Stimulated activated CD4-positive, alpha-beta T cell treated with anti-CD3 and anti-CD28 coated beads, Interleukin-1b, Interleukin-23, amount 100 ng/mL, for 48 hours (primary cell): ENCODE data around the gene DIS3L2.
"Not testable (repeated sequence)": the region's sequence is repeated elsewhere in the genome, so short reads cannot be mapped to it uniquely, and the experiment has no call there.

Experiments used
- DNase-seq: peaks from one replicate; pipeline ENCODE4 v3.0.0-alpha.2; 2020

The DIS3L2 gene

DNA sequence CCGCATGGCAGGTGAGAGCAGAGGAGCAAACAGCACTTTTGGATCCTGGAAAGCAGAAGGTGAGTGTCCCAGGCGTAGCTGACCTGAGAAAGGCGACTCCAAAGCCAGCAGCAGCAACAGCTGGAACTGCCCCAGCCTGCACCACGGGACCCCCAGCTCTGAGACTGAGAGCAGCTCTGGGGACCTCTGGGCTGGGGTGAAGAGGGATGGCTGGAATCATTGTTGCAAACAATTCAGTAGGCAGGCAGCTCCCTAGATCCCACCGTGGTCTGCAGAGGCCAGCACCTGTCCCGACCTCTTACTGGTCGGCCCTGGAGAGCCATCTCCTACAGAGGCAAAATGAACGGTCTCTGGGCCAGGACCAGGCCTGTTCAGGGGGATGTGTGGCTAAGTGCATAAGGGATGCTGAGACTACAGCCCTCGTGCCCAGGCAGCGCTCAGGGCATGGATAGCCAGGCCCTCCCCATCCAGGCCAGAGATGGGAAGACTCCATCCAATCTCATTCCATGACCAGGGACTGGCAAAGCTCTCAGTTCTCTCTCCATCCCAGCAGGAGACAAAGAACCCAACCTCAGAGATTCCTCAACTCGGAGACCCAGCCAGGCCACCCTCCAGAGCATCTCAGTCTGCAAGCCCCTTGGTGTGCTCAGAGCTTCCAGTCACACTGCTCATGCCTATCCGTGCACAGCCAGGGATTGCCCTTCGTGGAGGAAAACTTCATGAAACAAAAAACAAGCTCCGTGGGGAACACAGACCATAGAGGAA is 378.8 kb downstream of the DIS3L2 start:
- DNase-seq, result no peak

- no peak for DNase-seq
These were observed 379.7 kb downstream of the DIS3L2 start for GRCh38 chr2:232341061-232341738.

- DNase-seq, result no peak
These were observed 380.2 kb downstream of the DIS3L2 start for GRCh38 chr2:232341739-232342126.

DNA sequence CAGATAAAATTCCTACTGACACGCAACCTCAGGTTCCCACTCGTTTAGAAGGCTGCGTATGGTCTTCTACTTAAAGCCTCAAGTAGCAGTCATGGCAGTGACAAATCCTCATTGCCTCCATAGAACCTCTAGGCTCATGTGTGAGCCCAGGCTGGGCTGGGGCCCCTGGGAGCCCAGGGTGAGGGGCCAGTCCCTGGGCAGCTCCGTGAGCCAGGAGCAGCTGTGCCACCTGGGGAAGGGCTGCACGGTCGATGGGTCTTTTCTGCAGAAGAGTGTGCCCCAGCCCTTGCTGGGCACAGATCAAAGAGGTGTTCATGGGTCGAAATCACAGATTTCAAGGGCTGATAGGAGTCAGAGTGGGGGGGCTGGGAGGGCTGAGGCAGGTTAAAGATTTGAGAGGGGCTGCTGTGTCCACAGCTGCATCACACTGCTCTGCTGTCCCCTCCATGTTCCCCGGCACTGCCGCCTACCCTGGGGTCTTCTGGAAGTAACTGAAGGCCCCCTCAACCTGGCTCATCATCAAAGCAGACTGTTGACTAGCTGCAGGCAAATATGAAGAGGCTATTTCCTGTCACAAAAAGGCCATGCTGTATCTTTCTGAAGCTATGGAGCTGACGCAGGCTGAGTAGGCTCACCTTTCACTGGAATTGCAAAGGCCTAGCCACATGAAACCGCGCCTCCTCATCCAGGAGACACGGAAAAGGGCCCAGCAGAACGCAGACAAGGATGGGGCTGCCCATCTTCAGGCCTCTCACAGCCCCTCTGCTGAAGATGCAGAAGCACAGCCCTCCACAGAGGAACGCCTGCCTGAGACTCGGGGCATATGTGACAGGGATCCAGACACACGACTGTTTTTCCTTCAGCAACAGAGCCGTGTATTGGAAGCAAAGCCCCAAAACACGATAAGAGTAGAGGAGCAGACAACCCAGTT is 381.4 kb downstream of the DIS3L2 start:
- no peak for DNase-seq

DNA sequence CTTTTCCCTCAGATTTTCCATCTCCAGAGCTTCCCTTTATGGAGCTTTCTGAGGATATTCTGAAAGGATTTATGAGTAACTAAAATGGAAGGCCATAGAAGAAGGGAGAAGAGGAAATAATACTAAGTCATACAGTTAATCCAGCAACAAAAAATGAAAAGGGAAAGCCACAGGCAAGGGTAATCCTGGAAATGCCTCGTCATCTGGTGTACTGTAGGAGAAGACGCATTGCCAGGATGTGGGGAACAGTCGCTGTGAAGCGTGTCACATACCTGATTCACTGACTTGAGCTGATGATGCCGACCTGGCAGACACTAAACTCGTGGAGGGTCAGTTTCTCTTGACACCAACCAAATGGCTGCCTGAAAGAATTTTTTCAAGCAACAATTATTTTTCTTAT is 382.3 kb downstream of the DIS3L2 start:
- DNase-seq, result no peak

DNA sequence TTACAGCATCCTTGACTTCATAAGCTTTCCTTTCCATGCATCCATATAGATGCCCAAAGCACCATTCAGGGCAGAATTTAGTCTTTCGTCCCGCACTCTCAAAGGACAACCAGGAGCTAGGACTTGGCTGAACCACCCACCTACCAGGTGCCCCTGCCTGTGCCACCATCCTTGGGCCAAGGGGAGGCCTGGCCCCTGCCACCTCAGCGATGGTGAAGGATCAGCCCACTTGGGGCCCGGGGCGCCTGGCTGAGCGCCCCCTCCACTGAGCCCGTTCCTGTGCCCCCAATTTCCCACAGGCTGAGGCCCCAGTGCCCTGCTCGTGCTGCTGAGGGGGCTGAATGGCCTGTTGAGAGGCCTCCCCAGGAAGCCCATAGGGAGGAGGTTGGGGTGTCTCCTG is 383.7 kb downstream of the DIS3L2 start:
- DNase-seq, result no peak

DNA sequence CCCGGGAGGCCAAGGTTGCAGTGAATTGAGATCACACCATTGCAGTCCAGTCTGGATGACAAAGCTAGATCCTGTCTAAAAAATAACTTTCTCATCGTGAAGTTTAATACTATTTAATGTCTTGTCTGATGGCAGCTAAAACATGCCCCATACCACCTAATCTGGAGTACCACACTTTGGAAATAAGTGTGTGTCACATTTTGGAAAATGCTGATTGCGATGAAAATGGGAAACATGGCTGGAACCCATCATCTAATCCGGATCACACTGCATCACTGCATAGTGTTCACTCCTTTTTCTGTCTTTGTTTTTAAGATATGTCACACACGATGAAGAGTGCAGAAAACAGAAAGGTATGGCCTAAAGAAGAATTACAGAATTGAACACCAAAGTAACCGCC is 385.9 kb downstream of the DIS3L2 start:
- no peak for DNase-seq

GRCh38 chr2:232348936-232349335 is 387.4 kb downstream of the DIS3L2 start:
- DNase-seq, result no peak

DNA sequence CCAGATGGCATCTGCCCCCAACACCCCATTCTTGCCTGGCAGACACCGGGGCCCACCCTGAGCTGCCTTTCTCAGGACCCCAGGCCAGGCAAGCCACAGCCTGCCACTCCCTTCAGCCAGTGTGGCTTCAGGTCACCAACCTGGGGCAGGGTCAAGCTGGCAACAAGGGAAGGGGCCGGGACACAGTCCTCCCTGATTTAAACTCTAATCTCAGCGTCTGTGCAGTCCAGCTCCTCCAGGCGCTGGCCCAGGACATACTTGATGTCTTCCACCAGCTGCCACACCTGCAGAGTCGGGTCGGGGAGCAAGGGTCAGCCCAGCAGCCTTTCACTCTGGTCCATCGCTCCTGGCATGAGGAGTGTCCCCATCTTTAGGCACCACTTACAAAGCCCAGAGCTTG is 388.0 kb downstream of the DIS3L2 start:
- DNase-seq, result no peak

GRCh38 chr2:232349946-232350635 is 388.6 kb downstream of the DIS3L2 start:
- DNase-seq, result no peak

- DNase-seq, result no peak
These were observed 389.5 kb downstream of the DIS3L2 start for GRCh38 chr2:232350804-232351685.

GRCh38 chr2:232351686-232352510 is 390.4 kb downstream of the DIS3L2 start:
- no peak for DNase-seq

DNA sequence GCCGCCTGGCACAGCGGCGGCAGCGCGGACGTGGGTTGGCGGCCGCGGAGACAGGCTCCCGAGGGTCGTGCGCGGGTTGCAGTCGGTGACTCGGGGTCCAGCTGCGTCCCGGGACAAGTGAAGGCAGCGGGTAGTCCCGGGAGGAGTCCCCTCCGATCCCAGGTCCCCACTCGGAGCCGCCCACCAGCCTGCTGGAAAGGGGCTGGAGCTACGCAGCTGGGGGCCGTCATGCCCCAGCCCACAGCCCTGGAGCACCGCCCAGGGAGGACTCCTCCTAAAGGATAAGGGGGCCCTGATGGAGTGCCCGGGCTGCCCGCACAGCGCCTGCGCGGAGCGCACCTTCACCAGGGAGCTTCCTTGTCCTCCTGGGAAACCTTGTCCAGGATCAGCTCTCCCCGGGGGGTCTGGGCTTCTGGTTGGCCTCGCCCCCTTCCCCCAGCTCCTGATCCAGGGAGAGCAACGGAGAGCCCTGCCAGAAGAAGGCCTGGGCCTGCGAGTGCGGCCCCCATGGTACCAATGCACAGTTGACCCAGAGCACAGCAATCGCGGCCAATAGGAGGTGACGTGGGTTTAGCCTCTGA is 391.1 kb downstream of the DIS3L2 start:
- no peak for DNase-seq

DNA sequence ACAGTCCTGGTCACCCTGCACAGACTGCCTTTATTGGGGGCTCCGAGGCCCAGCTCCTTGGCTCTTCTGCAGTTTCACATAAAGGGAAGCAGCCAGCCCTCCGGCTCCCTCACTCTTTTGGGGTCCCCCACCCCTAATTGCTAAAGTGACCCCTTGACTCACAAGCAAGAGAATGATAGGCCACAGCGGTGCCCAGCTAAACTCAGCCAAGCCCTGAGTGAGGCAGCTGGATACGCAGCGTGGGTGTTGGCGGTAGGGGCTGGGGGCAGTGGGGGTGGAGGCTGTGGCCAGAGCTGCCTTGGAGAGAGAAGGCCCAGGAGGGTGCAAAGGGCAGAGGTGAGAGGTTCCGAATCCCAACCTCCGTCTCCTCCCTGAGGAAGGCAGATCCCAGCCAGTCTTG is 391.6 kb downstream of the DIS3L2 start:
- no peak for DNase-seq

DNA sequence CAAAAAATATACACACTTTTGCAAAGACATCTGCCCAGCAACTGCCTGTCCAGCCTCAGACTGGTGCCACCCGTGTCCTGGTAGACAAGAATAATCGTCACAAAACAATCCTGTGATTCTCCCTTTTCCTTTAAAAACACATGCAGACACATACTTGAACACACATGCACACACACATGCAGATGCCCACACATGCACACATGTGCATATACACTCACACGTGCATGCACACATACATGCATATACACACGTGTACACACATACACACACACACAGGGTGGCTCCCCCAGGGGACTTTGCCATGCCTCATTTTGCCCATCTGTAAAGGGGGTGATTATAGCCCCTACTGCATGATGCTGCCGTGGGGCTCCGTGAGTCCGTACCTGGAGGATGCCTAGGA is 392.1 kb downstream of the DIS3L2 start:
- no peak for DNase-seq

DNA sequence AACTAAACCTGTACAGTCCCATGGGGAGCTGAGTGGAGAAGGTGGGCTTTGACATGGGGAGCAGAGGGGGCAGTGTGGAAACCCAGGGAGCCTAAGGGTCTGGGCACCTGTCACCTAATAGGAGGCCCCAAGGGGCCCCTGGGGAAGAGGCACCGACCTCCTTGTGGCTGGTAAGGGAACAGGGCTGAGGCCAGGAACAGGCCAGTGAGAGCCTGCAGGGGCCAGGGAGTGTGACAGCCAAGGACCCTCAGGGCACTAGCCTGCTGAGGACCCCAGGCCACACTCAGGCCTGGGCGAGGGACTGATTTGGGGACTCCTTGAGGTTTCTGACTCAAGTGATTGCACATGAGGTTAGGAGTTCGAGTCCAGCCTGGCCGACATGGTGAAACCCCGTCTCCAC is 392.6 kb downstream of the DIS3L2 start:
- no peak for DNase-seq

- DNase-seq, result no peak
These were observed 400.1 kb downstream of the DIS3L2 start for GRCh38 chr2:232361646-232362045.

DNA sequence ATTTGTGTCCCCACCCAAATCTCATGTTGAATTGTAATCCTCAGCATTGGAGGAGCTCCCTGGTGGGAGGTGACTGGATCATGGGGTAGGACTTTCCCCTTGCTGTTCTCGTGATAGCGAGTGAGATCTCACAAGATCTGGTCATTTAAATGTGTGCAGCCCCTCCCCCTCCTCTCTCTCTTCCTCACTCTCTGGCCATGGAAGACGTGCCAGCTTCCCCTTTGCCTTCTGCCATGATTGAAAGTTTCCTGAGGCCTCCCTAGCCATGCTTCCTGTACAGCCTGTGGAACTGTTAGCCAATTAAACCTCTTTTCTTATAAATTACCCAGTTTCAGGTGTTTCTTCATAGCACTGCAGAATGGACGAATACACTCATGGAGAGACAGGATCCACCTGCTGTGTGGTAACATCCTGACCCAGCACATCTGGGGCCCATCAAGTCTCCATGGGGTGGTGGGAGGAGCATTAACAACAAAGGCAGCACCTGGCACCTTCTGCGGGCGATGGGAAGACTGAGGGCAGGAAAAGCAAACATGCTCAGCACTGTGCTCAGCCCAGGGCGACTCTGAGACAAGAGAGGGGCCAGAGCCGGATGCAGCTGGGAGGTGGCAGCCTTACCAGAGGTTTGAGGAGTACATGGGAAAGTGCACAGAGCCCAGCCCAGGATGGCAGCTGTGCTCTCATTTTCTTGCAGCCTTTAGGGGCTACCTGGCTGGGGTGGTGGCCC is 400.8 kb downstream of the DIS3L2 start:
- DNase-seq, result no peak

GRCh38 chr2:232363064-232363783 is 401.7 kb downstream of the DIS3L2 start:
- not testable (repeated sequence) for DNase-seq
